ENCODE measurements around the gene NCOA7.

NCOA7 gene

GRCh38 chr6:125814481-125814880 lies 23.7 kb downstream of the NCOA7 start:
- DNase-seq, result no peak

DNA sequence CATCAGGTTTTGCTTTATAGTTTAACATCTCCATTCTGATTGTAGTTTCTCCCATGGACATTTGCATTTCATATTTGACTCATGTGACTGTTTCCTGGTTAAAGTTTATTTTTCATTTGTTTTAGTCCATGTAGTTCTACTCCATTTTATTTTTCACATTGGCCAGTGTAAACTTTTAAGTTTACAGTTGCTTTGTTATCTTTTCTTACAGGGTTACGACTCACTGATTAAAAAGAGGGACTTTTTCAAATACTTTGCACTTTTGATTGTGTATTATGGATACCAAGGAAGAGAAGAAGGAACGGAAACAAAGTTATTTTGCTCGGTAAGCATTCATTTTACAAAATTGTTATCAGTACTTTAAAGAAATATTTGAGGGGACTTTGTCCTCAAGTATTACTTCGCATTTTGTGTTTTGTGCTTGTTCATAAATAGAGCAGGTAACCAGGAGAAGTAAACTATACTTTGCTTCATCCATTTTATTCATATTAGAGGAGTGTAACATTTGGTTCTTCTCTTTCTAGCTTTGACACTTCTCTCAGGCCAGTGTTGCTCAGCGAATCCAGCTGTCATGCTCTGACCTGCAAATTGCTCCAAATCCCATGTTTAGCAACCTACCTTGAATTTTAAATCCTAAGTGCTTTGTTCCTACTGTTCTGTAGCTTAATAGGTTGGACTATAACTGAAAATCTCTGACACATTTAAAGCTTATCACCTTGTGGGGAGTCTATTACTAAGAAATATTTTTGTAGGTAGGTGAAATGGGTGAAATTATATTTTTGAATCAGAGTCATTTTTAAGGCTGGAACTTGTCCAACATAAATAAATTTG lies 24.5 kb downstream of the NCOA7 start:
- DNase-seq, result no peak

DNA sequence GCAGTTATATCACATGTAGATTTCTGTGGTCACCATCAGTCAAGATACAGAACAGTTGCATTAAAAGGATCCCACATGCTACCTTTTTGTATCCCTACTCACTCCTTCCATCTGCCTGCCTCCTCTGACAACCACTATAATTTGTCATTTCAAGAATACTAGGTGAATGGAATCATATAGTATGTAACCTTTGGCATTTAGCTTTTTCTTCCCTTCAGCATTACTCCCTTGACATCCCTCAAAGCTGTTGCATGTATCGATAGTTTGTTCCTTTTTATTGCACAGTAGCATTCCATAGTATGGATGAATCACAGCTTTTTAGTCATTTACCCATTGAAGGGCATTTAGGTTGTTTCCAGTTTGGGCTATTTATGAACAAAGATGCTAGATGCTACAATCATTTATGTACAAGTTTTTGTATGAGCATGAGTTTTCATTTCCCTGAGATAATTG lies 26.1 kb downstream of the NCOA7 start:
- DNase-seq, result no peak

DNA sequence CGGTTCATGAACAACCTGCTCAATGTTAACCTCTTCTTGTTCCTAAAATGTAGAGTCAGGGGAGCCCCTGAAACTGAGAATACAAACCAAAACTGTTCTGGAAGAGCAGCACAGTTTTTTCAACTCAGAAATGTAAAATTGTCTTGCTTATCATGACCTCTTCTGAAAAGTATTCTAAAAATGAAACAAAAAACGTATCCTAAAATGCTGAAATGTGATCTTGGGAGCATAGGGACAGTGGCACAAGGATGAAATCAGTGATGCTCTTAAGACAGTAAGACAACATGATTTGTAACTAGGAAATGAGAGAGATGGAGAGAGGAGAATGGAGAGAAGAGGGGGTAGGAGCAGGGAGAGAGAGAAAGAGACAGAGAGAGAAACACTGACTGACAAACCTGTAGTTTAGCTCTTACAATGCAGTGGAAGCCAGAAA lies 27.5 kb downstream of the NCOA7 start:
- no peak for DNase-seq

GRCh38 chr6:125818772-125819260 lies 28.1 kb downstream of the NCOA7 start:
- DNase-seq, result no peak

GRCh38 chr6:125819535-125820326 lies 29.0 kb downstream of the NCOA7 start:
- no peak for DNase-seq

GRCh38 chr6:125821825-125822281 lies 31.1 kb downstream of the NCOA7 start:
- no peak for DNase-seq

- no peak for DNase-seq
These were observed 32.4 kb downstream of the NCOA7 start for GRCh38 chr6:125823180-125823579.

GRCh38 chr6:125824946-125825771 lies 34.4 kb downstream of the NCOA7 start:
- peak in 1 of 2 experiments; percentile 12 for DNase-seq

DNA sequence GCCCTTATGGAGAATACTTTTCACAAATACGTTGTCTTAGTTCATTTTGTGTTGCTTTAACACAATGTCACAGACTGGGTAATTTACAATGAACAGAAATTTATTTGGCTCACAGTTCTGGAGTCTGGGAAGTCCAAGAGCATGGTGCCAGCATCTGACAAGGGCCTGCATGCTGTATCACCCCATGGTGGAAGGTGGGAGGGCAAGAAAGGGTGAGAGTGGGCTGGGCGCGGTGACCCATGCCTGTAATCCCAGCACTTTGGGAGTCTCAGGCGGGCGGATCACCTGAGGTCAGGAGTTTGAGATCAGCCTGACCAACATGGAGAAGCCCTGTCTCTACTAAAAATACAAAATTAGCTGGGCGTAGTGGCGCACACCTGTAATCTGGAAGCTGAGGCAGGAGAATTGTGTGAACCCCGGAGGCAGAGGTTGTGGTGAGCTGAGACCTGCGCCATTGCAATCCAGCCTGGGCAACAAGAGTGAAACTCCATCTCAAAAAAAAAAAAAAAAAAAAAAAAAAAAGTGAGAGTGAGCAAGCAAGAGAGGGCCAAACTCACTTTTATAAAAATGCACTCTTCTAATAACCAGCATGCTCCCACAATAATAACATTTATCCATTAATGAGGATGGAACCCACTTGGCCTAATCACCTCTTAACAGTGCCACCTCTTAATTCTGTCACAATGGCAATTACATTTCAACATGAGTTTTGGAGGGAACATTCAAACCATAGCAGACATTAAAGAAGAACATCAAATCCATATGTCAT lies 36.1 kb downstream of the NCOA7 start:
- DNase-seq, result no peak

GRCh38 chr6:125827788-125828320 lies 37.1 kb downstream of the NCOA7 start:
- no peak for DNase-seq

- no peak for DNase-seq
These were observed 37.8 kb downstream of the NCOA7 start for GRCh38 chr6:125828476-125829039.

DNA sequence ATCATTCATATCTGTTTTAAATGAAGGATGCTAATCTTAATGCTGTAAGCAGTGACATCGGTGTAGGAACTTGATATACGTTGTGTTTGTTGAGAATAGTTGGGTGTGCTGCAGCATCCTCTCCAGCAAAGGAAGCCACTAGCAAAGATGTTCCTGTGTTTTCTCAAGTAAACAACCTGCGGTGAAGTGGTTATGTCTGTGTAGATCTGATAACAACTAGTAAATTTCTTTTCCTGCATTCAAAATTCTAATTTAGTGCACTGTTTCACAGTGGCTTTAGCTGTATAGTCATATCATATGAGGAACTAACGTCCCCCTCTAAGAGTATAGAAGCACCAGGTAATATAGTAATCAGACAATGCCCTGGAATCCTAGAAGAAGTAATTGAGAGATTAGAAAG lies 38.7 kb downstream of the NCOA7 start:
- DNase-seq, result no peak

DNA sequence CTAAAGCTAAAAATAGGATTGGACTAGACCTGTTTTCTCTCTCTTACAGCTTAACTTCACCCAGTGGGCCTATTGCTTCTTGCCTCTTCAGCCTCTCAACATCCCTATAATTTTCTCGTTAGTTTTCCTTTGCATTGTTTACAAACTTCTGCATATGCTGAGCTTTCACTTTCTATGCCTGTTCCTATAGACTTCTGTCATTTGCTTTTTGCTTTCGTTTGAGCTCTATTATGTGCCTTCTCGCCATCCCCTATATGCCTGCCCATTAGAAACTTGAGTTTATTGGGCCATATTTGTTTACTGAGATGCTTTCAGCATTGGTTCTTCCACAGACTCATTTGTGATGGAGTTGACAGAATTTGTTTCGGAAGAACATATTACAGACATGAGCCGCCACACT lies 40.9 kb downstream of the NCOA7 start:
- DNase-seq, result no peak

DNA sequence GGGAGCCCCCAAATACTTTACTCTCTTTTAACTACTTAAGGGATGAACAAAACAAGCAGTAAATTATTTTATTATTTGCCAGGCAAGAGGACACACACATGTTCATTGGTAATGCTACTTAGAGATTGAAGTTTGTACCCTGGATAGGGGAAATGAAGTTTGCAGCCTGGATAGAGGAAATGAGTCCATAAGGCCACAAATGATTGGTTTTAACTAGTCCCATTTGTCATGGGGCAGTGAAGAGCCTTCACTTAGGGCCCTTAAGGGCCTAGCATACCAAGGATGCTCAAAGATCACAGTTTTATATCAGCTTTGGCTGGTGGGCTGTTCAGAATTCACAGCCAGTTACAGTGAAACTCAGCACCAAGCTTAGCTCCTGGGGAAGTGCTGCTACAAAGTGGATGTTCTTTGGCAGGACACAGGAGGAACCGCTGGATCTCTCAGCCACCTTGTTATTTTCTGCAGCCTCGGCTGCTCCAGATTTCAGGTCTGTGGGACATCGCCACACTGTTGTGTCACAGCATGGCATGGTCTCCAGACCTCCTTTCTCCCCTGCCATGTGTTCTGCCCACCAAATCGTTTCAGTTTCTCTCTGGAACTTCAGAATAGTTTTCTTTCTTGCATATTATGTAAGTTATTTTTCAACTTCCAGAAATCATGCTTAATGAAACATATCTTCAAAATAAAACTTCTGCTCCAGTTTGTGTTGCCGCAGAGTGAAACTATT lies 41.8 kb downstream of the NCOA7 start:
- no peak for DNase-seq

DNA sequence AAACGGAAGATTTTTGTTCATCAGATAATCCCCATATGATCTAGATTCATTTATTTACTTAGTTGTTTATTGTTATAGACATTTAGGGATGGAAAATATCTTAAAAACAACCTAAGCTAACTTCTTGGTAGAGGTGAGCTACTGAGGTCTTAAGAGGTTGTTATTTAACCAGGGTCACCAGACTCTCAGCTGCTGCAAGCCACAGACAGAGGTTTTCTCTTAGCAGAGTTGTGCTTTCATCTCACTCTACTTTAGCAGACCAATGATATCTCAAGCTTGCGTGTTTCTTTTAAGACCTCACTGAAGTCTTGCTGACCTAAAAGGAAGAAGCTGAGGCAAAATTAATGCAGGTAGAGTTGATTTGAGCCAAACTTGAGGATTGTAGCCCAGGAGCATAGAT lies 43.6 kb downstream of the NCOA7 start:
- DNase-seq, result no peak

DNA sequence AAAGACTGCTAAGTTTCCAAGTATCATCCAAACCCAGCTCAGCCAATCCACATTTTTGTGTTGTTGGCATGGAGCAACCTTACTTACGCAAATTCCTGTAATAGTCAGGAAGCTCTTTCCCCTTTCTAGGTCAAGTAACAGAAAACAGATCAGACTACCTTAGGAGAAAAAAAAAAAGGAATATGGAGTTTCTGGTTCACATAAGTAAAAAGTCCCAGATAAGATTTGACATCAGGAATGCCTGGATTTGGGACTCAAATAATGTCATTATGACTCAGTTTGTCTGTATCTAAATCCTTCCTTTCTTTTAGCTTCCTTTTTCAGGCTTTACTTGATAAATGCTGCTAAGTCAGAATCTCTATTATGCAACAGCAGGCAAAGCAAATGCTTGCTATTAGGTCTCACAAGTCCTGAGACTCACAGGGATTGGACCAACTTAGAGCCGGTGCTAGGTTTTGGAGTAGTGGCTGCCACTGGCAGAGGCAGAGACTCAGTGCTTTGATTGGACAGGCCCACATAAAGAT lies 44.5 kb downstream of the NCOA7 start:
- no peak for DNase-seq

DNA sequence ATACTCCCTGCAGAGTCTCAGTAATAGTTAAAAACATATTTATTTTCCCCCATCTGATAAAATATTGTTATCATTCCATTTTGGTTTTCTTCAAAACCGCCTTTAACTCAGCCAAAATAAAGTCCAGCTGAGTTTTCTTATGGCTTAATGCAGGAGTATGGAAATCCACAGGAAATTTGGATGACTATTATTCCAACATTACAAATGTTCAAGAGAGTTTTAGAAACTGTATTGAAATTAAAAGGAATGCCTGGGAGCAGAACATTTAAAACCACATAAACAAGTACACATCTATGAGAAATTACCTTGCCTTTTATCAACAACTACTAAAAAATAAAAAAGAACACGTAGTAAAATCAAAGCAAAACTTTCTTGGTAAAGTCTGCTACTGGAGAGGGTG lies 45.7 kb downstream of the NCOA7 start:
- no peak for DNase-seq

GRCh38 chr6:125839471-125839870 lies 48.7 kb downstream of the NCOA7 start:
- no peak for DNase-seq

- no peak for DNase-seq
These were observed 49.1 kb downstream of the NCOA7 start for GRCh38 chr6:125839879-125840278.
